Ovary (tissue), 3 donors: Measurements from ENCODE around the gene BEND7.

ENCODE experiments used
- EP300 ChIP-seq: sonication (generic); formaldehyde crosslinking; IDR thresholded peaks from one replicate; pipeline ENCODE4 v1.6.1; 2017; ENCODE audit warnings: antibody characterized with exemption
- TF ChIP-seq, protein P1 (sequence below), 3 donors: fragments of 450-650 bp in 2 of 3; fragments of 200-600 bp in 1 of 3; IDR thresholded peaks; one replicate each; pipeline versions ENCODE4 v1.5.1 to v1.8.0; 2016 to 2022; ENCODE audit warnings: antibody characterized with exemption in 3 of 3, mild to moderate bottlenecking in 1 of 3
- donor health status: DM: no; HTN: no; CAD: no.

DNA sequence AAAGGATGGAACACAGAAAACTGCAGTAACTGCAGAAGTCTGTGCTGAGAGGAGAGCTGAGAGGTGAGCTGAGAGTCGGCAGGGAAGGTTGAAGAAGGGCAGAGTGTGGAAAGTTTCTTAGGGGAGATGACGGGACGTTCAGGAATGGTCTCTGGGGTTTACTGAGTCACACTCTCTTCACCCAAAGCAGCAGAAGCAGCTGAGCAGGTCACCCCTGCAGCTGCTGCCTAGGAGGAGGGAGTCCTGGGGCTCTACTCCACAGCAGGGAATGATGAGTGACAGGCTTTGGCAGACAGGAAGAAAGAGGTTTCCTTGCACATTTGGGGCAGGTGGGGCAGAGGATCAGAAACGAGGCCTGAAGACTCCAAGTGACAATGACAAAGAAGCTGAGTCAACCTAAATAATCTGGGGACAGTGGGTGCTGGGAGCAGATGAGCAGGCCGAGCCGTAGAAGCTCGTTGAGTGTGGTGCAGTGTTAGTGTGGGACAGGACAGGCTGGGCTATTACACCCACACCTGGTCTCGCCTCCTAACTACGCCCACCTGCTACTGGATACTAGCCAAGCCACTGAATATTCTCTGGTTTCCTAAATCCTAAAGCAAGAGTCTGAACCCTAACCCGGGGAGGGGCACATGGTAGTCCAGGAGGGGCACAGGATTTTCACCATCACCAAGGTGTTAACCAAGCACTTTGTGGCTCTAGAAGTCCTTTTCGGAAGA, 24.9 kb downstream of the BEND7 start:
- TF ChIP-seq, protein P1, sequence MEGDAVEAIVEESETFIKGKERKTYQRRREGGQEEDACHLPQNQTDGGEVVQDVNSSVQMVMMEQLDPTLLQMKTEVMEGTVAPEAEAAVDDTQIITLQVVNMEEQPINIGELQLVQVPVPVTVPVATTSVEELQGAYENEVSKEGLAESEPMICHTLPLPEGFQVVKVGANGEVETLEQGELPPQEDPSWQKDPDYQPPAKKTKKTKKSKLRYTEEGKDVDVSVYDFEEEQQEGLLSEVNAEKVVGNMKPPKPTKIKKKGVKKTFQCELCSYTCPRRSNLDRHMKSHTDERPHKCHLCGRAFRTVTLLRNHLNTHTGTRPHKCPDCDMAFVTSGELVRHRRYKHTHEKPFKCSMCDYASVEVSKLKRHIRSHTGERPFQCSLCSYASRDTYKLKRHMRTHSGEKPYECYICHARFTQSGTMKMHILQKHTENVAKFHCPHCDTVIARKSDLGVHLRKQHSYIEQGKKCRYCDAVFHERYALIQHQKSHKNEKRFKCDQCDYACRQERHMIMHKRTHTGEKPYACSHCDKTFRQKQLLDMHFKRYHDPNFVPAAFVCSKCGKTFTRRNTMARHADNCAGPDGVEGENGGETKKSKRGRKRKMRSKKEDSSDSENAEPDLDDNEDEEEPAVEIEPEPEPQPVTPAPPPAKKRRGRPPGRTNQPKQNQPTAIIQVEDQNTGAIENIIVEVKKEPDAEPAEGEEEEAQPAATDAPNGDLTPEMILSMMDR (IDR thresholded peaks at IDR 0.05): no peak
- TF ChIP-seq EP300: no peak
